ENCODE measurements around the gene MRPL12.

Gene MRPL12

GRCh38 chr17:81683208-81683583 is 20.0 kb upstream of the MRPL12 start:
- no peak for DNase-seq

GRCh38 chr17:81683584-81684441 is 19.4 kb upstream of the MRPL12 start, which contains the start of the genes ARL16 and HGS:
ARL16 (minus strand) TSS chr17:81683797; CDS start chr17:81683753, 44 bp downstream.
HGS (plus strand) TSS chr17:81684011; CDS start chr17:81684067, 56 bp downstream.
- peak; percentile 98 for DNase-seq

- no peak for DNase-seq
Measured at GRCh38 chr17:81684442-81684911, 18.7 kb upstream of the MRPL12 start.

GRCh38 chr17:81685108-81685507 is 18.1 kb upstream of the MRPL12 start:
- peak; percentile 76 for DNase-seq

- no peak for DNase-seq
Measured at GRCh38 chr17:81686614-81687013, 16.6 kb upstream of the MRPL12 start.

- DNase-seq, result no peak
Measured at GRCh38 chr17:81687770-81688541, 15.2 kb upstream of the MRPL12 start.

- no peak for DNase-seq
Measured at GRCh38 chr17:81688616-81689015, 14.6 kb upstream of the MRPL12 start.

- no peak for DNase-seq
Measured at GRCh38 chr17:81690066-81690465, 13.1 kb upstream of the MRPL12 start.

- no peak for DNase-seq
Measured at GRCh38 chr17:81690549-81690948, 12.6 kb upstream of the MRPL12 start.

GRCh38 chr17:81691196-81691595 is 12.0 kb upstream of the MRPL12 start:
- DNase-seq, result no peak

GRCh38 chr17:81691608-81692007 is 11.6 kb upstream of the MRPL12 start:
- no peak for DNase-seq

GRCh38 chr17:81693509-81694210 is 9.5 kb upstream of the MRPL12 start:
- no peak for DNase-seq

GRCh38 chr17:81694810-81695209 is 8.4 kb upstream of the MRPL12 start:
- no peak for DNase-seq

GRCh38 chr17:81695211-81695610 is 8.0 kb upstream of the MRPL12 start:
- no peak for DNase-seq

GRCh38 chr17:81695801-81696200 is 7.4 kb upstream of the MRPL12 start:
- no peak for DNase-seq

- DNase-seq, result no peak
Measured at GRCh38 chr17:81696218-81696941, 6.8 kb upstream of the MRPL12 start.

- no peak for DNase-seq
Measured at GRCh38 chr17:81697261-81698044, 5.7 kb upstream of the MRPL12 start.

- DNase-seq, result no peak
Measured at GRCh38 chr17:81700353-81701287, 2.5 kb upstream of the MRPL12 start.

- DNase-seq, result peak; percentile 47
Measured at GRCh38 chr17:81701288-81702071, 1.7 kb upstream of the MRPL12 start.
